Lung (tissue), 12 donors: ENCODE measurements around the gene MTERF1. TPM values are rescaled to one million over a fixed set of nuclear protein-coding genes. Genes with fewer than 3 reads are reported as not detected.
"Not testable (repeated sequence)": the region's sequence is repeated elsewhere in the genome, so short reads cannot be mapped to it uniquely, and the experiment has no call there.

Experiments
- ATAC-seq: fragments of 200-7000 bp; cut with Tn5 transposase; one replicate; pipeline ENCODE4 v1.9.1; 2020; ENCODE audit warnings: moderate number of reproducible peaks; ENCODE audit not compliant: insufficient read depth, low FRiP score
- DNase-seq, 3 donors: peaks; one replicate each; pipeline ENCODE4 v3.0.0-alpha.2; 2013 to 2017
- H3K27ac ChIP-seq, 2 donors: one replicate each; pipeline ENCODE4 v1.5.1; 2013; ENCODE audit warnings: mild to moderate bottlenecking in 2 of 2, moderate library complexity in 2 of 2, control low read depth in 1 of 2, inconsistent platforms in 1 of 2, low read depth in 1 of 2, low read length in 1 of 2
- H3K27me3 ChIP-seq, 3 donors: one replicate each; pipeline ENCODE4 v1.5.1; 2013; ENCODE audit warnings: low read length in 2 of 3; ENCODE audit not compliant: control insufficient read depth in 3 of 3, insufficient read depth in 3 of 3
- H3K36me3 ChIP-seq, 4 donors: one replicate each; pipeline ENCODE4 v1.5.1; 2013; ENCODE audit warnings: low read length in 4 of 4, mild to moderate bottlenecking in 1 of 4, moderate library complexity in 1 of 4; ENCODE audit not compliant: control insufficient read depth in 4 of 4, insufficient read depth in 4 of 4
- H3K4me1 ChIP-seq, 5 donors: one replicate each; pipeline ENCODE4 v1.5.1; 2013; ENCODE audit warnings: low read length in 5 of 5, mild to moderate bottlenecking in 2 of 5, moderate library complexity in 1 of 5; ENCODE audit not compliant: control insufficient read depth in 5 of 5, insufficient read depth in 5 of 5
- H3K4me3 ChIP-seq: one replicate; pipeline ENCODE4 v1.5.1; 2013; ENCODE audit warnings: mild to moderate bottlenecking, control low read depth, moderate library complexity
- H3K9ac ChIP-seq, 2 donors: one replicate each; pipeline ENCODE4 v1.5.1; 2013; ENCODE audit warnings: low read length in 2 of 2, control low read depth in 1 of 2; ENCODE audit not compliant: insufficient read depth in 1 of 2
- H3K9me3 ChIP-seq, 4 donors: one replicate each; pipeline ENCODE4 v1.5.1; 2013; ENCODE audit warnings: low read length in 3 of 4, mild to moderate bottlenecking in 1 of 4, moderate library complexity in 1 of 4; ENCODE audit not compliant: control insufficient read depth in 4 of 4, insufficient read depth in 3 of 4
- WGBS, 2 donors: extraction: QIAGEN DNeasy Blood & Tissue Kit; methylation state at CpG; one replicate each; pipeline ENCODE4 v1.1.7; 2013; 5-methylcytosine and 5-hydroxymethylcytosine counted together
- polyA plus RNA-seq, 2 donors: library from polyadenylated mRNA; stranded (reverse); fragments of 200-250 nt; gene quantifications; one replicate each; pipeline ENCODE4 v1.2.1, GENCODE V29; 2013
- total RNA-seq, 2 donors: library from RNA; depleted of rRNA in 1 of 2; stranded (reverse); fragments of >200 nt in 1 of 2; gene quantifications; one replicate each; pipeline ENCODE4 v1.2.1, GENCODE V29; 2014 to 2021
- TF ChIP-seq, protein P1 (sequence below): IDR thresholded peaks from 2 replicates; pipeline ENCODE4 v1.5.1; 2012; ENCODE audit warnings: mild to moderate bottlenecking; ENCODE audit errors: control extremely low read depth, extremely low read depth
- donor health status: control.
- donor health status: control.
- donor health status: Bipolar disorder and iron deficiency.
- donor health status: healthy.
- donor health status: DM: yes; HTN: yes; CAD: no.

The MTERF1 gene
- total and polyA plus RNA-seq, 4 donors = 5.5 to 19.3 (median 9.4) TPM

GRCh38 chr7:91866599-91867148, 13.8 kb downstream of the MTERF1 start:
- H3K9me3 ChIP-seq = no peaks in the 10 kb centered on the region
- peaks cover 0 to 2% (median 0%) of the 10 kb centered on the region in 4 donors for H3K36me3 ChIP-seq
- H3K27me3 ChIP-seq = no peaks in the 10 kb centered on the region
- ATAC-seq = no peak
- DNase-seq = peak in 2 of 3 donors; percentile 71 to 83
- WGBS, 2 donors = 41 to 55% methylated on average over 2 of the region's 2 CpGs
- peaks cover 0 to 17% (median 0%) of the 10 kb centered on the region in 5 donors for H3K4me1 ChIP-seq
- TF ChIP-seq, protein P1, sequence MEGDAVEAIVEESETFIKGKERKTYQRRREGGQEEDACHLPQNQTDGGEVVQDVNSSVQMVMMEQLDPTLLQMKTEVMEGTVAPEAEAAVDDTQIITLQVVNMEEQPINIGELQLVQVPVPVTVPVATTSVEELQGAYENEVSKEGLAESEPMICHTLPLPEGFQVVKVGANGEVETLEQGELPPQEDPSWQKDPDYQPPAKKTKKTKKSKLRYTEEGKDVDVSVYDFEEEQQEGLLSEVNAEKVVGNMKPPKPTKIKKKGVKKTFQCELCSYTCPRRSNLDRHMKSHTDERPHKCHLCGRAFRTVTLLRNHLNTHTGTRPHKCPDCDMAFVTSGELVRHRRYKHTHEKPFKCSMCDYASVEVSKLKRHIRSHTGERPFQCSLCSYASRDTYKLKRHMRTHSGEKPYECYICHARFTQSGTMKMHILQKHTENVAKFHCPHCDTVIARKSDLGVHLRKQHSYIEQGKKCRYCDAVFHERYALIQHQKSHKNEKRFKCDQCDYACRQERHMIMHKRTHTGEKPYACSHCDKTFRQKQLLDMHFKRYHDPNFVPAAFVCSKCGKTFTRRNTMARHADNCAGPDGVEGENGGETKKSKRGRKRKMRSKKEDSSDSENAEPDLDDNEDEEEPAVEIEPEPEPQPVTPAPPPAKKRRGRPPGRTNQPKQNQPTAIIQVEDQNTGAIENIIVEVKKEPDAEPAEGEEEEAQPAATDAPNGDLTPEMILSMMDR = no peak
- no peak overlapping the region for H3K4me3 ChIP-seq
- no peak overlapping the region for H3K27ac ChIP-seq
- H3K9ac ChIP-seq = no peak overlapping the region

- 94 to 95% methylated on average over 2 of the region's 2 CpGs for WGBS, 2 donors
- H3K27me3 ChIP-seq = no peaks in the 10 kb centered on the region
- no peak overlapping the region for H3K27ac ChIP-seq
- H3K36me3 ChIP-seq = peaks cover 0 to 2% (median 0%) of the 10 kb centered on the region in 4 donors
- H3K4me3 ChIP-seq = no peak overlapping the region
- DNase-seq (peak in 2 of 3 donors; percentile 57 to 73), ATAC-seq (no peak)
- H3K9ac ChIP-seq = no peak overlapping the region
- H3K9me3 ChIP-seq = no peaks in the 10 kb centered on the region
- TF ChIP-seq, protein P1 = no peak
- H3K4me1 ChIP-seq = peaks cover 0 to 17% (median 0%) of the 10 kb centered on the region in 5 donors
These were observed 15.0 kb downstream of the MTERF1 start for GRCh38 chr7:91865511-91865910.

DNA sequence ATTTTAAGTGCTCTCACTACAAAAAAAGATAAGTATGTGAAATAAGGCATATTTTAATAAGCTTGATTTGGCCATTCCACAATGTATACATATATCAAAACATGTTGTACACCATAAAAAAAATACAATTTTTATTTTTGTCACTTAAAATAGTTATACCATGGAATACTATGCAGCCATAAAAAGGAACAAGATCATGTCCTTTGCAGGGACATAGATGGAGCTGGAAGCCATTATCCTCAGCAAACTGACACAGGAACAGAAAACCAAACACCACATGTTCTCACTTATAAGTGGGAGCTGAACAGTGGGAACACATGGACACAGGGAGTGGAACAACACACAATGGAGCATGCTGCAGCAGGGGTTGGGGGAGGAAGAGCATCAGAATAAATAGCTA, 15.9 kb downstream of the MTERF1 start:
- not testable (repeated sequence) for H3K27me3 ChIP-seq, H3K27ac ChIP-seq, DNase-seq, H3K9ac ChIP-seq, H3K4me3 ChIP-seq, H3K36me3 ChIP-seq, H3K9me3 ChIP-seq, ATAC-seq
- peaks cover 0 to 17% (median 0%) of the 10 kb centered on the region in 5 donors for H3K4me1 ChIP-seq

GRCh38 chr7:91864070-91864469, 16.4 kb downstream of the MTERF1 start:
- H3K9me3 ChIP-seq = no peaks in the 10 kb centered on the region
- H3K4me1 ChIP-seq = peaks cover 0 to 17% (median 0%) of the 10 kb centered on the region in 5 donors
- TF ChIP-seq, protein P1 = no peak
- 99% methylated on average over 6 of the region's 6 CpGs for WGBS, 2 donors
- peaks cover 0 to 2% (median 0%) of the 10 kb centered on the region in 4 donors for H3K36me3 ChIP-seq
- ATAC-seq (no peak), DNase-seq (no peak)
- H3K9ac ChIP-seq = no peak overlapping the region
- no peak overlapping the region for H3K27ac ChIP-seq
- H3K4me3 ChIP-seq = no peak overlapping the region
- H3K27me3 ChIP-seq = no peaks in the 10 kb centered on the region
